Muscle layer of duodenum (tissue), 2 donors: ENCODE data around the gene GRID1.
"Not testable (repeated sequence)": the region's sequence is repeated elsewhere in the genome, so short reads cannot be mapped to it uniquely, and the experiment has no call there.

Experiments used
- H3K27ac ChIP-seq: one replicate; pipeline ENCODE4 v1.7.0; 2013; ENCODE audit warnings: mild to moderate bottlenecking, low read length
- H3K27me3 ChIP-seq: one replicate; pipeline ENCODE4 v1.7.0; 2013; ENCODE audit warnings: low read depth, mild to moderate bottlenecking, control low read depth, low read length
- H3K36me3 ChIP-seq, 2 donors: one replicate each; pipeline ENCODE4 v1.7.0; 2013; ENCODE audit warnings: low read length in 2 of 2, control low read depth in 1 of 2, mild to moderate bottlenecking in 1 of 2; ENCODE audit not compliant: insufficient read depth in 2 of 2, control insufficient read depth in 1 of 2
- H3K4me1 ChIP-seq, 2 donors: one replicate each; pipeline ENCODE4 v1.7.0; 2013; ENCODE audit warnings: low read length in 2 of 2, mild to moderate bottlenecking in 2 of 2, control low read depth in 1 of 2, moderate library complexity in 1 of 2; ENCODE audit not compliant: insufficient read depth in 2 of 2, control insufficient read depth in 1 of 2
- H3K4me3 ChIP-seq, 2 donors: one replicate each; pipeline ENCODE4 v1.7.0; 2013; ENCODE audit warnings: low read length in 2 of 2, low read depth in 1 of 2, mild to moderate bottlenecking in 1 of 2
- H3K9me3 ChIP-seq, 2 donors: one replicate each; pipeline ENCODE4 v1.7.0; 2013; ENCODE audit warnings: low read length in 2 of 2, control low read depth in 1 of 2, mild to moderate bottlenecking in 1 of 2; ENCODE audit not compliant: control insufficient read depth in 1 of 2
- donor health status: healthy.

Gene GRID1

DNA sequence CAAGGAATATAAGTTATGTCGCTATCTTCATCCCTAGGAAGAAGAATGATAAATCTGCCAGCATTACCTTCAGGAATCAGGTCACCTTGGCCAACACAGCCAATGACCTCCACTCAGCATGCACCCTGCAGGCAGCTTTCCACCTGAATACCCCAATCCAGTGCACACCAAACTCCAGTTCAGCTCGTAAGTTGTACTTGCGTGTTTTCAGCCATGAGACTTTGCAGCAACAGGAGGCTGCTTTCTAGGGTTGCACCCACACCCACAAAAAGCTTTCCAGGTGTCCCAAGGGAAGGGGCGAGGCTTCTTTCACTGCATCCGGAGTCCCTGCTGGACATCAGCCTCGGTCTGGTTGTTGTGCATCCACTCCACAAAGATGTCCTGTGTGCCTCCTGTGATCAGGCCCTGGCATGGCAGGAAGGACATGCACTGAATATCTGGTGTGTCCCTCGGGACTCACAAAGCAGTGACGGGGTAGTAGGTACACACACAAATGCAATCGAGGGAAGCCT lies 282.9 kb downstream of the GRID1 start:
- Histone ChIP-seq H3K4me1 (no peaks in the 10 kb centered on the region), H3K36me3 (no peaks in the 10 kb centered on the region), H3K4me3 (no peak overlapping the region), H3K27ac (no peak overlapping the region), H3K27me3 (no peaks in the 10 kb centered on the region), H3K9me3 (no peaks in the 10 kb centered on the region)

GRCh38 chr10:86083206-86083605 lies 283.4 kb downstream of the GRID1 start:
- no peaks in the 10 kb centered on the region for H3K27me3 ChIP-seq
- H3K4me1 ChIP-seq: no peaks in the 10 kb centered on the region
- H3K9me3 ChIP-seq: no peaks in the 10 kb centered on the region
- no peaks in the 10 kb centered on the region for H3K36me3 ChIP-seq
- H3K27ac ChIP-seq: no peak overlapping the region
- no peak overlapping the region for H3K4me3 ChIP-seq

DNA sequence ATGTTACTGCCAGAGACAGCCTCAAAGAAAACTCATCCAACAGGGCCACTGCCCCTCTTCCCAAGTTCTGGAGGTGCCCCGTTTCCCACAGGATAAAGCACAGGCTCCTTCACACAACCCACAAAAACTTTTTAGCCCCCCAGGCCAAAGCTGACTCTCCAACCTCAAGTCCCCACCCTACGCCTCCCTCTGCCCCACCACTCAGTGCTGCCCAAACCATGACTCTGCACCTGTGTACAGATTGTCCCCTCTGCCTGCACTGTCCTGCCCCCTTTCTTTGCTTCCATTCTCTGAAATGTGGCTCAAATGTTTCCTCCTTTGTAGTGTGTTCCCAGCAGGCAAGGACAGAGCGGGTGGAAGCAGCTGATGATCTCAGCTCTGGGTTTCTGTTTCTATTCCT lies 284.0 kb downstream of the GRID1 start:
- H3K36me3 ChIP-seq: no peaks in the 10 kb centered on the region
- no peaks in the 10 kb centered on the region for H3K4me1 ChIP-seq
- no peak overlapping the region for H3K27ac ChIP-seq
- H3K27me3 ChIP-seq: no peaks in the 10 kb centered on the region
- no peak overlapping the region for H3K4me3 ChIP-seq
- no peaks in the 10 kb centered on the region for H3K9me3 ChIP-seq

- Histone ChIP-seq H3K36me3 (no peaks in the 10 kb centered on the region), H3K27ac (no peak overlapping the region), H3K9me3 (no peaks in the 10 kb centered on the region), H3K4me3 (no peak overlapping the region), H3K4me1 (no peaks in the 10 kb centered on the region), H3K27me3 (no peaks in the 10 kb centered on the region)
These were observed 287.5 kb downstream of the GRID1 start for GRCh38 chr10:86079088-86079487.

DNA sequence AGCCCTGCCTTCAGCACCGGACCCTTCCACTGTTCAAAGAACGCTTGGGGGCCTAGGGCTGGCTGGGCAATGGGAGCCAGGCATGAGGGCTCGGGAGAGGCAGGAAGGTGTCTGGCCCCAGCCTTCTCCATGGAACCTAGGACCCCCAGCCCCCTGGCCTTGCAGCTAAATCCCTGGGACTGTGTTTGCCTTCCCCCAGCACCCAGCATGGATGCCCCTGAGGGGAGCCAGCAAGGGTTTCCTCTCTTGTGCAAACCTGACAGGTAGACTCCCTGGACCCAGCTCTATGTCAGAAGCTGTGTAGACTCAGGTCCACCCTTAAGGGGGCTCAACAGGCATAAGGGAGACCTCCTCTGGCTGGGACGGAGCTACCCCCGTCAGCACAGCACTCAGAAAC lies 288.0 kb downstream of the GRID1 start:
- H3K27ac ChIP-seq: no peak overlapping the region
- H3K4me3 ChIP-seq: no peak overlapping the region
- no peaks in the 10 kb centered on the region for H3K36me3 ChIP-seq
- no peaks in the 10 kb centered on the region for H3K27me3 ChIP-seq
- H3K4me1 ChIP-seq: no peaks in the 10 kb centered on the region
- no peaks in the 10 kb centered on the region for H3K9me3 ChIP-seq

DNA sequence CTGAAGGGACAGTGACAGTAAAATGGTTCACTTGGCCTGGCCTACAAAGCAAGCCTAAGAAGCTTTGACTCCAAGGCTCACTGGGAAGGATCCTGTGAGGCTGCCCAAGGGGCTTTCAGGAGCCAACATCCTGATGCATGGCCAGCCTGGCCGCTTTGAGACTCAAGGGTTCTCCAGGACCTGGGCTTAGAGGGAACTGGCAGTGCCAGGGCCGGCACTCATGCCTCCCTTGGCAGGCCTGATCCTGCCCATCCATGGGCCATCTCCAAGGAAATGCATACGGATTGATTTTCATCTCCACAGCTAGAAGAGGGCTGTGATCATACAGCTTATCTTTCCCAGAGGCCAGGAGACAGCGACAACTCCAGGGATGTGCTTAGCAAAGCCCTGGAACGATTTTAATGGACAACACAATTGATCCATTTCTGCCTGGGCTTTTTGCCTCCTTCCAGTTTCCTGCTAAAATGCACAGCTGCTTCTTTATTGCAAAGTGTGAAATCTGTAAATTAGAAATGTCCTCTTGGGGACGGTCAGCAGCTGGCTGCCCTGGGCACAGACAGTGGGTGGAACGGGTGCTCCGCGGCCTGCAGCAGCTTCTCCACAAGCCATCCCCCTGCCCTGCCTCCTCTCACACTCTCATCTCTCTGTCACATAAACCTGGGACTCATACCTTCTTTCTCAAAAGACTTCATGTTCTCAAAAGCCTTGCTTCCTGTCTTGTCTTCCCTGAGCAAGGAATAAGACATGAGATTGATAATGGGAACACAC lies 288.5 kb downstream of the GRID1 start:
- Histone ChIP-seq H3K27ac (no peak overlapping the region), H3K27me3 (no peaks in the 10 kb centered on the region), H3K36me3 (no peaks in the 10 kb centered on the region), H3K4me3 (no peak overlapping the region), H3K9me3 (no peaks in the 10 kb centered on the region), H3K4me1 (no peaks in the 10 kb centered on the region)

DNA sequence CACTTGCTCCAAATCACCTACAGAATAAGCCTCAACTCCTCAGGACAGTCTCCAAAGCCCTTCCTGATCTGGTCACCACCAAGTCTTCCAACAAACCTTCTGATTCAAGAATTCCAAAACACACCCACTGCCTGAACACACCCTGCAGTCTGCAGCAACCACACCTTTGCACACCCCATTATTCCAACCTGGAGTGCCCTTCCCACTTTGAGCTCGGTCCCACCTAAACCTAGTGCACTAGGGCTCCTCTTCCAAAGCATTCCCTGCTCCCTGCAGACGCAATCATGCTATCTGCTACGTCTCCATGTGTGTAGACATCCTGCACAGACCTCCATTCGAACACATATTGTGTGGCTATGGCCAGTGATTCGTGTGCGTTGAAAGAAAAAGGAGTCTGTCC lies 289.3 kb downstream of the GRID1 start:
- no peaks in the 10 kb centered on the region for H3K9me3 ChIP-seq
- no peak overlapping the region for H3K4me3 ChIP-seq
- no peaks in the 10 kb centered on the region for H3K27me3 ChIP-seq
- no peaks in the 10 kb centered on the region for H3K4me1 ChIP-seq
- H3K36me3 ChIP-seq: no peaks in the 10 kb centered on the region
- H3K27ac ChIP-seq: no peak overlapping the region

DNA sequence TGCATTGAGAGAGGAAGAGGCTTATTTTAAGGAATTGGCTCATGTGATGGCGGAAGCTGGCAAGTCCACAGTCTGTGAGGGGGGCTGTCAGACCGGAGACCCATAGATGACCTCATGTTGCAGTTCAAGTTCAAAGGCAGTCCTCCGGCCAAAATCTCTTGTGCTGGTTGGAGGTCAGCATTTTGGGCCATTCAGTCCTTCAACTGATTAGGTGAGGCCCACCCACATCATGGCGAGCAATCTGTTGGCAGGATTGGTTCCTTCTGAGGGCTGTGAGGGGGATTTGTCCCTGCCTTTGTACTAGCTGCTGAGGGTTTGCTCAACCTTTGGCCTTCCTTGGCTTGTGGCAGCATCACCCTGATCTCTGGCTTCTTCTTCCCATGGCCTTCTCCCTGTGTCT lies 290.1 kb downstream of the GRID1 start:
- not testable (repeated sequence) for H3K27ac ChIP-seq, H3K36me3 ChIP-seq, H3K4me1 ChIP-seq, H3K4me3 ChIP-seq, H3K27me3 ChIP-seq, H3K9me3 ChIP-seq

DNA sequence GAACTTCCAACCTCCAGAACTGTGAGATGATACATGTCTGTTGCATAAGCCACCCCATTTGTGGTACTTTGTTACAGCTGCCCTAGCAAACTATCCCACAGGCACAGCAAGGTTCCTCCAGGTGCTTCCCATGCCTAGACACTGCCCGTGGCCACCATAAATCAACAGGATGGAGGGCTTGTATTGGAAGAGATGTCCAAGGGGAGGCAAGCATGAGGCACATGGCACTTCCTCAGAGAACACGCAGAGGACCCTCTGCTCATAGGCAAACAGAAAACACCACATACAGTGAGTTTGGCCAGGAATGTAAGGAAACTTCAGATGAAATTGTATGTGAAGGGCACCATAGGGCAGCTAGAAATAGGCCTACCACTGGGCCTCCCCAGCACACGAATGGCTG lies 291.1 kb downstream of the GRID1 start:
- Histone ChIP-seq H3K36me3 (no peaks in the 10 kb centered on the region), H3K27ac (no peak overlapping the region), H3K4me1 (no peaks in the 10 kb centered on the region), H3K27me3 (no peaks in the 10 kb centered on the region), H3K4me3 (no peak overlapping the region), H3K9me3 (no peaks in the 10 kb centered on the region)

DNA sequence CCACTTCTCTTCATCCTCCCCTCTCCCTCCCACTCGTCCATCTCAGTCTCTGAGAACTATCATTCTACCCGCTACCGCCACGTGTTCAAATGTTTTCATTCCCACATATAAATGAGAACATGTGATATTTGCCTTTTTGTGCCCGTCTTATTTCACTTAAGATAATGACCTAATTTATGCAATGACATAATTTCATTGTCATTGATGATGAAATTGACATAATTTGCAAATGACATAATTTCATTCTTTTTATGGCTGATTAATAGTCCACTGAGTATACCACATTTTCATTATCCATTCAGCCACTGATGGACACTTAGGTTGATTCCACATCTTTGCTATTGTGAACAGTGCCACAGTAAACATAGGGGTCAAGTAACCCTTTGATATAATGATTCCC lies 292.3 kb downstream of the GRID1 start:
- no peaks in the 10 kb centered on the region for H3K36me3 ChIP-seq
- no peaks in the 10 kb centered on the region for H3K27me3 ChIP-seq
- no peaks in the 10 kb centered on the region for H3K9me3 ChIP-seq
- H3K4me3 ChIP-seq: no peak overlapping the region
- no peak overlapping the region for H3K27ac ChIP-seq
- H3K4me1 ChIP-seq: no peaks in the 10 kb centered on the region

DNA sequence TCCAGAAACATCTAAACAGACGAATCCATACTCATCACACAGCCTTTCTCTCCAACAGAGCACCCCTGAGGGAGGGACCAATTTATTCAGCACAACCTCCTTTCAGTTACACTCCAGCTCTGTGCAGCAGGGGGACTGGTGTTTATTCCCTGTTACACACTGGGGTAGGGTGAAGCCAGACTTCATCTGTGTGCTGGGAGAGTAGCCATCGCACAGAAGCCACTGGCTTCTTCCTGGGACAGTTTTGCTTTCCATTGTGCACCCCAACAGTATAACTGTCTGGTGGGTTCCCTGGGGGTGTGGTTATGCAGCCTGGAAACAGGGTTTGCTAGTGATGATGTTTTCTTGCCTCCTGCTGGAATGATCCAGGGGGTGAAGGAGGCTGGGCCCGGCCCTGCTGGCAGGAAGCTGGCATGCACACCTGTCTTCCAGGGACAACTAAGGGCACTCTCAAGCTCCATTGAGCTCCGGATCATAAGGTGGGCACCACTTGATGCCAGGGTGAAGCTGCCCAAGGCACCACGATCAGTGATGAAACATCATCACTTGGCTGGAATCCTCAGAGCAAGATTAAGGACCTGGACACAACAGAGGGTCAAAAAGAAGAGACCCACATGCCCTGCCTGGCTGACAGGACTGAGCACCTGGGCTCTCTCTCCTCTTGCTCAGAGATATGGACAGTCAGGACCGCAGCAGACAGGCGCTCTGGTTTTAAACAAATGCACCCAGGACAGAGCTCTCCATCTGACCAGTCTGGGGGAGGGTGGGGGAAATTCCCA lies 293.2 kb downstream of the GRID1 start:
- no peaks in the 10 kb centered on the region for H3K36me3 ChIP-seq
- H3K27ac ChIP-seq: no peak overlapping the region
- no peaks in the 10 kb centered on the region for H3K27me3 ChIP-seq
- no peaks in the 10 kb centered on the region for H3K4me1 ChIP-seq
- no peak overlapping the region for H3K4me3 ChIP-seq
- H3K9me3 ChIP-seq: no peaks in the 10 kb centered on the region
